GM21528 (cell line): ENCODE measurements around the gene DNAJC6.

Source experiments
- ATAC-seq: cut with Tn5 transposase; IDR thresholded peaks from one replicate; pipeline ENCODE4 v1.9.1; 2021; ENCODE audit warnings: mild to moderate bottlenecking, moderate library complexity; ENCODE audit not compliant: unreplicated experiment, low FRiP score

Gene DNAJC6

GRCh38 chr1:65458730-65459396 is 149.5 kb downstream of the DNAJC6 start:
- ATAC-seq: no peak

- peak; percentile 63 for ATAC-seq
Measured at GRCh38 chr1:65459397-65459768, 150.0 kb downstream of the DNAJC6 start.
